GM19351 (cell line): ENCODE measurements around the gene CLCF1.
A peak's percentile ranks its signal among the peaks of the same experiment; 100 is the strongest.

Experiments
- ATAC-seq: cut with Tn5 transposase; IDR thresholded peaks from one replicate; pipeline ENCODE4 v1.9.1; 2021; ENCODE audit warnings: mild to moderate bottlenecking, moderate library complexity; ENCODE audit not compliant: unreplicated experiment

The CLCF1 gene

GRCh38 chr11:67396587-67397389 lies 23.4 kb upstream of the CLCF1 start:
- no peak for ATAC-seq

DNA sequence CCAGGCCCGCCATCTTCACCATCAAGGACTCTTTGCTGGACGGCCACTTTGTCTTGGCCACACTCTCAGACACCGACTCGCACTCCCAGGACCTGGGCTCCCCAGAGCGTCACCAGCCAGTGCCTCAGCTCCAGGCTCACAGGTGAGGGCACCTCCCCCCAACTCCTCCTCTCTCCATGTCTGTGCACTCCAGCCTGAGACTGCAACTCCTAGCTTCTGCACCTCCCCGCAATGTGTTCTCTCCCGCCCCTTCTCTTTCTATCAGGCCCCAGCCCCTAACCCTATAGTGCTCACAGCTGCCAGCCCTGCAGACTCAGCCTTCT lies 22.8 kb upstream of the CLCF1 start:
- no peak for ATAC-seq

GRCh38 chr11:67395555-67396258 lies 22.3 kb upstream of the CLCF1 start:
- no peak for ATAC-seq

DNA sequence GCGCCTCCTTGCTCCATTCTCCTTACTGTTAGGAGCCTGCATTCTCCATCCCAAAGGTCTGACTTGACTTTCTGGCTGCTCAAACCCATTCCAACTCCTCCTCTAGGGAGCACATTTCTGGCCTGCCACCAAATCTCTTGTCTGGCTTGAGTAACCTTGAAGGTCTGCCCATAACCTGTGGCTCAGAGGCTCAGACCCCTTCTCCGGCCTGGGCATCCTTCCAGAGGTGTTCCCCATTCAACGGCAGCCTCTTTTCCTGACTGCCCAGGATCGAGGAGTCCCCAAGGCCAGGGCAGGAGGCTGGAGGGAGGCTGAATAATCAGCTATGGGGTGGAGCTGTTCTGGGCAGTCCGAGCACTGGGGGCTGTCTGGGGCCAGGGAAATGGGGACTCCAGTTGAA lies 20.6 kb upstream of the CLCF1 start:
- ATAC-seq: no peak

- ATAC-seq: no peak
Observed at GRCh38 chr11:67393437-67393836, 20.0 kb upstream of the CLCF1 start.

GRCh38 chr11:67392183-67392715 lies 18.9 kb upstream of the CLCF1 start:
- ATAC-seq: no peak

DNA sequence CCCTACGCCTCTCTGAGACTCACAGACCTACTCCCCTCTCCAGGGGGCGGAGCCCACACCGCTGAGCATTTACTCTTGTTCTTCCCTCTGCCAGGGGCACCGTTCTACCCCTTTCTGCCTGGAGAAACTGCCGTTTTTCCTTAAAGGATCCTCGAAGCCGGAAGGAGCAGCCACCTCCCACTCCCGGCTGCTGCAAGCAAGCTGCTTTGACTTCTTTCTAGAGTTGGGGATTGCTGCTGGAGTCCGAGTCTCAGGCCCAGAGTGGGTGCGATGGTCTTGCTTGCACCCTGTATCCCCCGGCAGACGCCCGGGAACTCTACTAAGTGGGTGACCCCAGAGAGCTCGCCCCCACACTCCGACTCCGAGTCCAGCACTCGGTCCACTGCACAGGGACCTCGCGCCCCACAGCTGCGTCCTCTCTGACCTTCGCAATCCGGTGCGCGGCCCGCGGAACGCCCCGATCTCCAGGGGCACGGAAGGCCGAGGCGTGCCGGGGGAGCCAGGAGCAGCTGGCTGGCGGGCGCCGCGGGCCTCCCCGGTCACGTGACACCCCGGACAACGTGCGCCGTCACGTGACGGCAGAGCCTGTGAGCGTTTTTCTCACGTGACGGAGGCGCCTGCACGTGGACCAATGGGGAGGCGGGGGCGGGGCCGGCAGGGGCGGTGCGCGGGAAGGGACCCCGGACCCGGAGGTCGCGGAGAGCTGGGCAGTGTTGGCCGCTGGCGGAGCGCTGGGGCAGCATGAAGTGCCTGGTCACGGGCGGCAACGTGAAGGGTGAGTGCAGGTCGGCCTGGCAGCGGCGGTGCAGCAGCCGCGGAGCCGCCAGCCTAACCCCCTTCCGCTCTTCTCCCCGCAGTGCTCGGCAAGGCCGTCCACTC lies 18.1 kb upstream of the CLCF1 start, which contains the start of gene RAD9A:
Gene RAD9A, plus strand, starts transcription at position 683 of the 879 bp plus-strand sequence. Its CDS starts 59 bp downstream, at position 742.
- peak; percentile 72 for ATAC-seq

DNA sequence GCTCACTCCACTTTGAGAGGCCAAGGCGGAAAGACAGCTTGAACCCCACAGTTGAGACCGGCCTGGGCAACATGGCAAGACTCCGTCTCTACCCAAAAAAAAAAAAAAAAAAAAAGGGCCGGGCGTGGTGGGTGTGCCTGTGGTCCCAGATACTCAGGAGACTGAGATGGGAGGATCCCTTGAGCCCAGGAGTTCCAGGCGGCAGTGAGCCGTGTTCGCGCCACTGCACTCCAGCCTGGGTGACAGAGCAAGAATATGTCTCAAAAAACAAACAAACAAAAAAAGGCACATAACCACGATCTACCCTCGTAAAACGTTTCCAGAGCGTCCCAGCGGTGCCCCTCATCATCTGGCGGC lies 17.5 kb upstream of the CLCF1 start:
- ATAC-seq: no peak

DNA sequence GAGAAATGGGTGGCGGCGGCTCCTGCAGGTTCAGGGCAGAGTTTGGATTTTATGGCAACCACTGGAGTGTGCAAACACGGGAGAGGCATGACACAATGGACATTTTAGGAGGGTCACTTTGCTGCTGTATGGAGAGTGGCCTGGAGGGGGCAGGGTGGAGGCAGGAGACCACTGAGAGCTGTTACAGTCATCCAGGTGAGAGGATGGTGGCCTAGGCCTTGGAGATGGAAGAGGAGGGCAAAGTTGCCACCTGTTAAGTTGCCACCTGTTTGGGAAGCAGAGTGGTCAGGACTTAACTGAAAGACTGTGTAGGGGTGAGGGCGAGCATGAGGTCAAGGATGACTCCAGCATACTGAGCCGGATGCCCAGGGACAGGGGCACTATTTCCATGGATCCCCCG lies 16.1 kb upstream of the CLCF1 start:
- no peak for ATAC-seq

DNA sequence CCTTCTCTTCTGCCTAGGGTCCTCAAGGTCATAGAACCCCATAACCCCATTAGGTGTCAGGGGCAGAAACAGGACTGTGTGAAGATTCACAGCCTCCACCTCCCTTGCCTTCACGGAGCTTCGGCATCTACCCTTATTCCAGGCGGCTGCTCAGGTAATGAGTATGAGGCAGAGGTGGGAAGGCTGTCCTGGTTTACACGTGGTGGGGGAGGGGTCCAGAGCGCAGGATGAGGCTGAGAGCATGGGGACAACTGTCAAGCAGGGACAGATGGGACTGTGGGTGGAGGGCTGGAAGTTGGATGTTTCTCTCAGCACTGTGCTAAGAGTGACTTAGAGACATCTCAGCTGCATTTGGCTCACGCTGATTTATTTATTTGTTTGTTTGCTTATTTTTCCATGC lies 14.1 kb upstream of the CLCF1 start:
- no peak for ATAC-seq

- no peak for ATAC-seq
Observed at GRCh38 chr11:67387069-67387468, 13.7 kb upstream of the CLCF1 start.

DNA sequence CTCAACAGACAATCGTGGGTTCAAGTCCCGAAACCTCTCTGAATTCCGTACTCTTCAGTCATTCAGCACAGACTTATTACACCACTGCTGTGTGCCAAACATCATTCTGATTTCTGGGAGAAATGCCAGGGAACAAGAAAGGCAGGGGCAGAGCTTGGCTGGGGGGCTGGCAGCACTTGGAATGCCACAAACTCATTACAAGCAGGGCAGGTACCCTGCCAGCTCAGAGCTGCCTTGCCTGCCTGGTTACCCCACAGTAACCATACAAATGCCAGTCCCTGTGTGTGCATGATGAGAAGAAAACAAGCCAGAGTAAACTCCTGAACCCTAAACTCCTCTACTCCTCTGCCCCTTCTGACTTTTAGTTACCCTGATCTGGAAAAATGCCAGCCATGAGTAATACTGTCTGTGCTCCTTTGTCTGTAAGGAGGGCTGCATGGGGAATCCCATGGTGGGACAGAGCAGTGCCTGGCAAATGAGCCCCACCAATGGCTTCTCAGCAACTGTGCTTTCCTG lies 11.5 kb upstream of the CLCF1 start:
- no peak for ATAC-seq

- ATAC-seq: no peak
Observed at GRCh38 chr11:67382276-67383136, 9.1 kb upstream of the CLCF1 start.

GRCh38 chr11:67381244-67381972 lies 8.0 kb upstream of the CLCF1 start:
- no peak for ATAC-seq

DNA sequence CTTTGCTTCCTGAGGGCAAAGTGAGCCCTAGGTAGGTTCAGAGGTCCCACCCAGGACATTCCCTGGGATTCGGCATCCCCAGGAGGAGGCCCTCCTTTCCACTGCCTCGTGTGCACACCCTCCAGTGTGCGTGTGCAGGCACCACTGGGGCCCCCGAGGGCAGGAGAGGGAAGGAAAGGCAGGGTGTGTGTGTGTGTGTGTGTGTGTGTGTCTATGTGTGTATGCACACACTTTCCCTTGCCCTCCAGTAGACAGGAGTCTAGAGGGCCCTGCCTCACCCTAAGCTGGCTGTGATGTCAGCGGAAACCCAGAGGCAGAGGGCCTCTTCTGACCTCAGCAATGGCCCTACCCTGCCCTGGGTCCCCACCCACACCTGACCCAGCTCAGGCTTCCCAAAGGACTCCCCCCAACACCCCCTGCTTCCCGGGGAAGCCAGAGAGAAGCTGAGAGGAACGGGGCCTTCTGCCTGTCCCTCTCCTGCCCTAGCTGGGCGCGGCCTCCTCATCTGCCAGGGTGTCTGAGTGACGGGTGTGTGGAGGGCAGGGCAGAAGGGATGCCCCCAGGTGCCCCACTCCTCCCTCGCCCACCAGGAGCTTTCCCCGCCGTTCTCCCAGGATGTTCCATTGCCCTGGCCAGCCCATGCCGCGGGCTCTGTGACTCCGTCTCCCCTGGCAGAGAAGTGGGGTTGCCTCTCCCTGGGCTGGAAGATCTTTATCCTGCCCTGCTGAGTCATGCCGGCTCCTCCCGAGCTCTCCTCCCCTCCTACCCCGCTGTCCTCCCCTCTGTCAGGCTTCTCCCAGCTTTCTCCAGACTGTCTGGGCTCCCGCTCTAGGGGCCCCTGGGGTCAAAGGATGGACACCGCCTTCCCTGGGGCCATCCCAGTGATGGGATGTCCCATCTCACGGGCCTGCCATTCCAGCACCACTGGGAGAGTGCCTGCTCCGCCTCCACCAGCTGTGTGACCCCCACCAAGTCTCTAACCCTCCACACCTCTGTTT lies 6.0 kb upstream of the CLCF1 start:
- ATAC-seq: no peak

DNA sequence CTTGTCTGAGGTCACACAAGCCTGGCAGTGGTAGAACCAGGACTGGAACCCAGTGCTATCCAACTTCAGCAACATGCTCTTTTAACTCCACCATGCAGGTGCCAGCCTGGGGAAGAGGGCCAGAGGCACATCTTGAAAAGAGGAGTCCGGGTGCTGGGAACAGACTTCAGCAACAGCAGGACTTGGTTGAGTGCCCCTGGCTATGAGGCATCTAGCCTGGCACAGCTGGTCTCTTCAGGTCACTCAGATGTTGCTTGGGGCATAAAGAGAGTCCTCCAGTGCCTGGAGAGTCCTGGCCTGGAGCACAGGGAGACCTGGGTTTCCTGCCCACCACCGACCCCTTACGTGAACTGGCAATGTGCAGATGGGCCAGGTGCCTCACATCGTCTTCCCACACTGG lies 5.1 kb upstream of the CLCF1 start:
- no peak for ATAC-seq

GRCh38 chr11:67376873-67377808 lies 3.7 kb upstream of the CLCF1 start:
- no peak for ATAC-seq
